HG02798 (cell line): ENCODE measurements around the gene RADIL.
"Not testable (repeated sequence)": the region's sequence is repeated elsewhere in the genome, so short reads cannot be mapped to it uniquely, and the experiment has no call there.

Experiments
- ATAC-seq: cut with Tn5 transposase; IDR thresholded peaks from one replicate; pipeline ENCODE4 v1.9.1; 2021; ENCODE audit warnings: mild to moderate bottlenecking; ENCODE audit not compliant: unreplicated experiment, poor library complexity

RADIL gene

DNA sequence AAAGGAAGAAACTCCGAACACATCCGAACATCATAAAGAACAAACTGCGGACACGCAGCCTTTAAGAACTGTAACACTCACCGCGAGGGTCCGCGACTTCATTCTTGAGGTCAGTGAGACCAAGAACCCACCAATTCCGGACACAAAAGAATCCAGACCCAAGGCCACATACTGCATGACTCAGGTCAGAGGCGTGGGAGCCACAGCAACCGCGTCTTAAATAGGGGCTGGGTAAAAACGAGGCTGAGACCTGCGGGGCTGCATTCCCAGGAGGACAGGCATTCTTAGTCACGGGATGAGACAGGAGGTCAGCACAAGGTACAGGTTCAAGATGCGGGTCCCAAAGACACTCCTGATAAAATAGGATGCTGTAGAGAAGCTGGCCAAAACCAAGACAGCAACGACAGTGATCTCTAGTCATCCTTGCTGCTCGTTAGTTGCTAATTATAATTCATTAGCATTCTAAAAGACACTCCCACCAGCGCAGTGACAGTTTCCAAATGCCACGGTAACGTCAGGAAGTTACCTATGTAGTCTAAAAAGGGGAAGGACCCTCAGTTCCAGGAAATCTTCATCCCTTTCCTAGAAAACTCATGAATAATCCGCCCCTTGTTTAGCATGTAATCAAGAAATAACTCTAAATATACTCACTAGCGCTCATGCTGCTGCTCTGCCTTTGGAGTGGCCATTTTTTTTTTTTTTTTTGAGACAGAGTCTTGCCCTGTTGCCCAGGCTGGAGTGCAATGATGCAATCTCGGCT, 88.7 kb downstream of the RADIL start:
- ATAC-seq: no peak

- ATAC-seq: not testable (repeated sequence)
These were observed 89.3 kb downstream of the RADIL start for GRCh38 chr7:4794171-4794570.

DNA sequence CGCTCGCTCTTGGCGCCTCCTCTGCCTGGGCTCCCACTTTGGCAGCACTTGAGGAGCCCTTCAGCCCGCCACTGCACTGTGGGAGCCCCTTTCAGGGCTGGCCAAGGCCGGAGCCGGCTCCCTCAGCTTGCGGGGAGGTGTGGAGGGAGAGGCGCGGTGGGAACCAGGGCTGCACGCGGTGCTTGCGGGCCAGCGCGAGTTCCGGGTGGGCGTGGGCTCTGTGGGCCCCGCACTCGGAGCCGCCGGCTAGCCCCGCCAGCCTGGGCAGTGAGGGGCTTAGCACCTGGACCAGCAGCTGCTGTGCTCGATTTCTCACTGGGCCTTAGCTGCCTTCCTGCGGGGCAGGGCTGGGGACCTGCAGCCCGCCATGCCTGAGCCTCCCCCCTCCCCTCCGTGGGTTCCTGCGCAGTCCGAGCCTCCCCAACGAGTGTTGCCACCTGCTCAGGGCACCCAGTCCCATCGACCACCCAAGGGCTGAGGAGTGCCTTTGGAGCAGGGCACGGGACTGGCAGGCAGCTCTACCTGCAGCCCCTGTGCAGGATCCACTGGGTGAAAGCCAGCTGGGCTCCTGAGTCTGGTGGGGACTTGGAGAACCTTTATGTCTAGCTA, 90.0 kb downstream of the RADIL start:
- ATAC-seq: not testable (repeated sequence)

GRCh38 chr7:4792537-4793126, 90.9 kb downstream of the RADIL start:
- ATAC-seq: no peak

DNA sequence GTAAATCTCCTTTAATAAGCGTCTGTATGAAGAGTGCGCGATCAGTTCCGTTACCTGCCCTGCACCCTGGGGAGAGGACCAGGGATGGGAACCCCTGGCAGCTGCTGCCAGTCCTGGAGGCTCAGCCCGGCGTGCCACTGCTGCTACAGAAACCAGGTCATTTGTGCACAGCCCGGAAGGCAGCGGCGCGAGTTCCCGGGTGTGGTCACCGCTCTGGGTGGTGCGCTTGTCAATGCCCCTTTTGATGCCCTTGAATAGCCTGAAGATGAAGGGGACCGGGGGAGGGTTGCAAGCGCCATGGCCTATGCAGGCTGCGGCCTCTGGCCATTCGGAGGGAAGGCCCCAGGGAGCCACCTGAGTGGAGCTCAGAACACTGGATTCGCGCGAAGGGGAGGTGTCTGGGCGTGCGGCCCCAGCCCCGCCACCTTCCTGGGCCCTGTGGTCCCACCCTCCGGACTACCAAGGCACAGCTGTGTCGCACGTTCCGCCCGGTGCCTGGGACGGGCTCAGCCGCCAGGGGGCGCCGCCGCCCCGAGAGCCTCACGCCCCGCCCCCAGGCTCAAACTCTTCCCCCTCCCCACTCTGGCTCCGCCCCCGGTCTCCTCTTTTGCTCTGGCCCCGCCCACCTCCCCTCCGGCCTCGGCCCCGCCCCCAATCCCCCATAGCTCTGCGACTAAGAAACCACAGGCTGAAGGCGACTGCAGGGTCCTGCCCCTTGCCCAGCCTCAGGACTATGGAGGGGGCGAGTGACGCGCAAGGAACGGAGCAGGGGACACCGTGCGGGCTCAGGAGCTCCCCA, 91.6 kb downstream of the RADIL start:
- ATAC-seq: no peak

DNA sequence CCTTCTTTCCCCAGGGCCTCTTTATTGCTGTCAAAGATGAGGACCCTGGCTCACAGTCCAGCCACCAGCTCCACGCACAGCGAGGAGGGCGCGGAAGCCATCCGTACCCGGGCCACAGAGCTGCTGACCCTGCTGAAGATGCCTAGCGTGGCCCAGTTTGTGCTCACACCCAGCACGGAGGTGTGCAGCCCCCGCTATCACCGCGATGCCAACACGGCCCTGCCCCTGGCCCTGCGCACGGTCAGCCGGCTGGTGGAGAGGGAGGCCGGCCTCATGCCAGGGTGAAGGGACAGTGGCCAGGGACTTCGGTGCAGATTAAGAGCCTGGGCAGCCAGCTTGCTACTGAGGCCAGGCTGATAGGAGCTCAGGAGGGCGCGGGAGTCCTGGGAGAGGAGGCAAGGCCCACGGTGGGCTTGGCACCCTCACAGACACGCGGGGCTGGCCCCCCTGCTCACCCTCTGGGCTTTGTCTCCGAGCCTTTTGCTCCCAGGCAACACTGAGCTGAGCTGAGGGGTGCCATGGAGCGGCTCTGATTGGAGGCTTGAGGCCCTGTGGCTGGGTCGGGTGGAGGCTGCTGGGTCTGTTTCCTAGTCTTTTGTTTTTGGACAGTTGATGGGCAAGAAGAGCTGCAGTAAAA, 92.3 kb downstream of the RADIL start:
- ATAC-seq: no peak

GRCh38 chr7:4790516-4790991, 93.0 kb downstream of the RADIL start:
- no peak for ATAC-seq

- no peak for ATAC-seq
These were observed 93.4 kb downstream of the RADIL start for GRCh38 chr7:4790078-4790465.

- no peak for ATAC-seq
These were observed 94.1 kb downstream of the RADIL start for GRCh38 chr7:4789194-4790077.

DNA sequence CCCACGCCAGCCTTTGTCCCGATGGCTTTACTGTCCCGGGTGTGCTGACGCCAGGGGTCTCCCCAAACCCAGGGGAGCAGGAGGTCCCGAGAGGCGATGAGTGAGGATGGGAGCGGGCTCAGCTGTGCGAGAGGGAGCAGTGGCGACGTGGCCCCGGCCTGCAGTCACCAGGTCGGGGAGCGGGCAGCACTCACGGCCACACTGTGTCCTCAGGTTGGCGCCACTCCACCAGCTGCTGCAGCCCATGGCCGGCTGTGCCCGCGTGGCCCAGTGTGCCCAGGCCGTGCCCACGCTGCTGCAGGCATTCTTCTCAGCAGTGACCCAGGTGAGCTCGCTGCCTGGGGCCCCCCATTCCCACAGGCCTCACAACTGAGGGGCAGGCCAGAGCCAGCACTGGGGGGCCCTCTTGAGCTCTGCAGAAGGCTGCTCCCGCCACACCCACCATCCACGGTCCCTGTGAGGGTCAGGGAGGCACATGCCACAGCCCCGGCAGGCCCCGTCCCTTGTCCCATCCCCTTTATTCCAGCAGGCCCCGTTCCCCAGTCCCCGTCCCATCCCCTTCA, 94.8 kb downstream of the RADIL start:
- no peak for ATAC-seq

DNA sequence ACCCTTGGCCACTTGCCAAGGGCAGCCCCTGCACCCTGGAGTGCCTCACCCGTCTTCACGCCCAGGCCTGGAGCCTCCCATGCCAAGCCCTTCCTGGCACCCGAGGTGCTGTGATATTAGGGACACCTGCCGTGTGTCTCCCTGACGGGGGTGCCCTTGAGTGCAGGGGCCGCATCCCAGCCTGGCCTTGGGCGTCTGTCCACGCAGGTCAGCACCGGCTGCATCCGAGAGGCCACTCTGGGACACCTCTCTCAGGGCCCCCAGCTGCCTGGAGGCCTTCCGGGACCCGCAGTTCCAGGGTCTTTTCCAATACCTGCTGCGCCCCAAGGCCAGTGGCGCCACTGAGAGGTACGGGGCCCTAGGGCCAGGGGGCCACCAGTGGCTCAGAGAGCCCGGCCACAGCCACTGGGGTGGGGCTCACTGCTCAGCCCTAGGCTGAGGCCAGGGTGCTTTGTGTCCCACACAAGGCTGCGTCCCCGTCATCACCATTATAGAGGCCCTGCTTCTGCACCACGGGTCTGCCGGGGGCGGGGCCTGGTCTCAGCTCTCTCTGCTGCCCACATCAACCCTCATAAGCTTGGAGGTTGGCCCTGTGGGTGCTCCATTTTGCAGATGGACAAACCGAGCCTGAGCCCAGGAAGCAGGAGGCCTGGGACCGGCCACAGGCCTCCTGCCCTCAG, 95.4 kb downstream of the RADIL start:
- ATAC-seq: no peak

- ATAC-seq: no peak
These were observed 96.0 kb downstream of the RADIL start for GRCh38 chr7:4787541-4787940.

GRCh38 chr7:4786015-4786414, 97.5 kb downstream of the RADIL start:
- no peak for ATAC-seq

DNA sequence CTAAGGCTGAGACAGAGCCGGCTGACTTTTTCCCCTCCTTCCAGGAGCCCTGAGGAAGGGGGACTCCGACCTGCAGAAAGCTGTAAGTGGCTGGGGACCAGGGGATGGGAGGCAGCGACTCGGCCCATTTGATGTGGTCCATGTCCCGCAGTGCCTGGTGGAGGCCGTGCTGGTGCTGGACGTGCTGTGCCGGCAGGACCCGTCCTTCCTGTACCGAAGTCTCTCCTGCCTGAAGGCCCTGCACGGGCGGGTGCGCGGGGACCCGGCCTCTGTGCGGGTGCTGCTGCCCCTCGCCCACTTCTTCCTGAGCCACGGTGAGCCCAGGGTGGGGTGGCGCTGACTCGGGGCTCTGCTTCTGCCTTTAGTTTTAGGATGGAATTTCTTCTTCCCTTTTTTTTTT, 98.1 kb downstream of the RADIL start:
- ATAC-seq: no peak

GRCh38 chr7:4784799-4785198, 98.7 kb downstream of the RADIL start:
- ATAC-seq: no peak

DNA sequence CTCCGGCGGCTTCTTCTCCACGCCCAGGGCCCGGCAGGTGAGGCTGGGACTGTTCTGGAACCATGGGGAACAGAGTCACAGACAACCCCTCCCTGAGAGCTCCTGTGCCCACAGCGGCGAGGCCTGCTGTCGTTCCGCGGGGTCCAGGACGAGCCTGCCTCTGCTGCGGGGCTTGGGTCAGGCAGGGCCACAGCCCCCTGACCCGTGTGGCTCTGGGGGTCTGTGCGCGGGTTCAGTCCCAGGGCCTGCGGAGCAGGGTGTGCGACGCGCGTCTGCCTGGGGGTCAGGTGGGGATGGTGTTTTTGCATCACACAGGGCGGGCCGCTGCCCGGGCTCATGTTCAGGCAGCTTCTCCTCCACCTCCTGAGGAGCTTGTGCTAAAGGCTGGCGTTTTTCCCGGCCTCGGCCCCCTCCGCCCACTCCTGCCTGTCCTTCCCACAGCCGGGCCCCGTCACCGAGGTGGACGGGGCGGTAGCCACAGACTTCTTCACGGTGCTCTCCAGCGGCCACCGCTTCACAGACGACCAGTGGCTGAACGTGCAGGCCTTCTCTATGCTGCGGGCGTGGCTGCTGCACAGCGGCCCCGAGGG, 99.7 kb downstream of the RADIL start:
- ATAC-seq: no peak

GRCh38 chr7:4783292-4783652, 100.2 kb downstream of the RADIL start:
- no peak for ATAC-seq
